Measurements from ENCODE around the gene SHISAL1.
"Not testable (repeated sequence)": the region's sequence is repeated elsewhere in the genome, so short reads cannot be mapped to it uniquely, and the experiment has no call there.

SHISAL1 gene

GRCh38 chr22:44325718-44326490 is 13.2 kb upstream of the SHISAL1 start:
- DNase-seq: no peak

- not testable (repeated sequence) for DNase-seq
Observed at GRCh38 chr22:44323140-44323790, 10.5 kb upstream of the SHISAL1 start.

- no peak for DNase-seq
Observed at GRCh38 chr22:44319685-44320084, 6.9 kb upstream of the SHISAL1 start.

- DNase-seq: no peak
Observed at GRCh38 chr22:44318751-44319150, 6.0 kb upstream of the SHISAL1 start.

- no peak for DNase-seq
Observed at GRCh38 chr22:44317886-44318637, 5.3 kb upstream of the SHISAL1 start.

GRCh38 chr22:44317123-44317444 is 4.3 kb upstream of the SHISAL1 start:
- DNase-seq: no peak

GRCh38 chr22:44316393-44317122 is 3.8 kb upstream of the SHISAL1 start:
- no peak for DNase-seq

GRCh38 chr22:44314425-44315067 is 1.8 kb upstream of the SHISAL1 start:
- DNase-seq: no peak

- no peak for DNase-seq
Observed at GRCh38 chr22:44313385-44314006, 745 bp upstream of the SHISAL1 start.

GRCh38 chr22:44311855-44312170 is 938 bp downstream of the SHISAL1 start:
- DNase-seq: peak in 1 of 2 experiments; percentile 18

- DNase-seq: no peak
Observed at GRCh38 chr22:44311104-44311854, 1.5 kb downstream of the SHISAL1 start.

GRCh38 chr22:44309647-44310046 is 3.1 kb downstream of the SHISAL1 start:
- DNase-seq: no peak

- peak in 1 of 2 experiments; percentile 27 for DNase-seq
Observed at GRCh38 chr22:44309137-44309536, 3.6 kb downstream of the SHISAL1 start.

- no peak for DNase-seq
Observed at GRCh38 chr22:44307509-44308169, 5.1 kb downstream of the SHISAL1 start.

GRCh38 chr22:44305888-44306287 is 6.9 kb downstream of the SHISAL1 start:
- DNase-seq: no peak

- DNase-seq: no peak
Observed at GRCh38 chr22:44305455-44305854, 7.3 kb downstream of the SHISAL1 start.

- DNase-seq: no peak
Observed at GRCh38 chr22:44304911-44305310, 7.8 kb downstream of the SHISAL1 start.

GRCh38 chr22:44304354-44304753 is 8.4 kb downstream of the SHISAL1 start:
- no peak for DNase-seq

- not testable (repeated sequence) for DNase-seq
Observed at GRCh38 chr22:44302363-44302762, 10.4 kb downstream of the SHISAL1 start.

GRCh38 chr22:44301039-44301438 is 11.7 kb downstream of the SHISAL1 start:
- no peak for DNase-seq

GRCh38 chr22:44299124-44299523 is 13.6 kb downstream of the SHISAL1 start:
- no peak for DNase-seq
